OCI-LY3 (cell line): Measurements from ENCODE around the gene NR2C2AP.

Experiments used
- H2AFZ ChIP-seq: fragments of 200-600, 300-600 bp; shearing (Covaris generic); 2 replicates; pipeline ENCODE4 v1.6.0; 2014; ENCODE audit warnings: antibody characterized with exemption, low read depth, low read length
- H3K27ac ChIP-seq: fragments of 200-600, 300-600 bp; sonication (generic); 2 replicates; pipeline ENCODE4 v1.5.1; 2014; ENCODE audit warnings: mild to moderate bottlenecking, low read length, moderate library complexity, mixed read lengths
- H3K27me3 ChIP-seq: fragments of 200-600, 300-600 bp; sonication (generic); 2 replicates; pipeline ENCODE4 v1.6.1; 2014; ENCODE audit warnings: low read depth, low read length, mixed read lengths
- H3K36me3 ChIP-seq: fragments of 200-600, 300-600 bp; sonication (generic); replicated peaks from 2 replicates; pipeline ENCODE3; 2014; ENCODE audit warnings: low read depth, low read length, mixed read lengths
- H3K4me1 ChIP-seq: fragments of 300-600, 200-600 bp; sonication (generic); 2 replicates; pipeline ENCODE4 v1.6.1; 2014; ENCODE audit warnings: low read length, mixed read lengths
- H3K4me2 ChIP-seq: fragments of 200-600, 300-600 bp; sonication (generic); 2 replicates; pipeline ENCODE4 v1.6.1; 2014; ENCODE audit warnings: low read length, mixed read lengths
- H3K4me3 ChIP-seq: fragments of 300-600, 200-600 bp; sonication (generic); 2 replicates; pipeline ENCODE4 v1.5.1; 2014; ENCODE audit warnings: antibody characterized with exemption, mild to moderate bottlenecking, low read length, moderate library complexity
- H3K79me2 ChIP-seq: fragments of 300-600, 200-600 bp; shearing (Covaris generic); 2 replicates; pipeline ENCODE4 v1.6.1; 2014; ENCODE audit warnings: mild to moderate bottlenecking, low read length, mixed read lengths
- H3K9ac ChIP-seq: fragments of 300-600, 200-600 bp; shearing (Covaris generic); 2 replicates; pipeline ENCODE4 v1.6.0; 2014; ENCODE audit warnings: mild to moderate bottlenecking, low read length, moderate library complexity
- H3K9me3 ChIP-seq: fragments of 200-600, 300-600 bp; shearing (Covaris generic); 2 replicates; pipeline ENCODE4 v1.6.1; 2014; ENCODE audit warnings: low read length, mixed read lengths; ENCODE audit not compliant: insufficient read depth
- H4K20me1 ChIP-seq: fragments of 200-600, 300-600 bp; sonication (generic); 2 replicates; pipeline ENCODE4 v1.6.1; 2016; ENCODE audit warnings: low read length, mixed read lengths; ENCODE audit not compliant: insufficient read depth
- EZH2phosphoT487 ChIP-seq: fragments of 200-600 bp; shearing (Covaris generic); IDR thresholded peaks from 2 replicates; pipeline ENCODE4 v1.6.1; 2018; ENCODE audit warnings: antibody characterized with exemption, mixed run types, low read depth
- TF ChIP-seq, protein P1 (sequence below): fragments of 200-600, 300-600 bp; sonication (generic); IDR thresholded peaks from 2 replicates; pipeline ENCODE4 v1.5.1; 2014; ENCODE audit warnings: antibody characterized with exemption, low read length, low read depth

NR2C2AP gene

DNA sequence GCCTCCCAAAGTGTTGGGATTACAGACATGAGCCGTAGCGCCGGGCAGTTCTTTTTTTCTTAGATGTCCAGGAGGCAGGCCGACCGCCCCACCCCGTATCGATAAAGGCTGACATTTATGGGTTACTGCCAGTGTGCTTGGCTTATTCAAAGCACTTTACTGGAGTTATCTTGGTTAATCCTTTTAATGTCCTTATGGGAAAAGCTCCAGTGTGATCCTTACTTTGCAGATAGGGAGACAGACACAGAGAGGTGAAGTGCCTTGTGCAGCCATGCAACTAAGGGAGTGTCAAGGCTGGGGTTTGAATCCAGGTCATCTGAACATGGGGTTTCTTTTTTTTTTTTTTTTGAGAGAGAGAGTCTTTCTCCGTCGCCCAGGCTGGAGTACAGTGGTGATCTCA, 27.8 kb upstream of the NR2C2AP start:
- H2AFZ ChIP-seq = no peak overlapping the region
- H3K79me2 ChIP-seq = no peaks in the 10 kb centered on the region
- no peak overlapping the region for H3K27ac ChIP-seq
- H3K27me3 ChIP-seq = peaks cover 9% of the 10 kb centered on the region; the same call in 1 of the 2 replicates
- no peaks in the 10 kb centered on the region for H3K36me3 ChIP-seq
- no peak overlapping the region for H3K4me2 ChIP-seq
- no peak overlapping the region for H3K9ac ChIP-seq
- no peaks in the 10 kb centered on the region for H4K20me1 ChIP-seq
- no peak for TF ChIP-seq EZH2phosphoT487
- TF ChIP-seq, protein P1, sequence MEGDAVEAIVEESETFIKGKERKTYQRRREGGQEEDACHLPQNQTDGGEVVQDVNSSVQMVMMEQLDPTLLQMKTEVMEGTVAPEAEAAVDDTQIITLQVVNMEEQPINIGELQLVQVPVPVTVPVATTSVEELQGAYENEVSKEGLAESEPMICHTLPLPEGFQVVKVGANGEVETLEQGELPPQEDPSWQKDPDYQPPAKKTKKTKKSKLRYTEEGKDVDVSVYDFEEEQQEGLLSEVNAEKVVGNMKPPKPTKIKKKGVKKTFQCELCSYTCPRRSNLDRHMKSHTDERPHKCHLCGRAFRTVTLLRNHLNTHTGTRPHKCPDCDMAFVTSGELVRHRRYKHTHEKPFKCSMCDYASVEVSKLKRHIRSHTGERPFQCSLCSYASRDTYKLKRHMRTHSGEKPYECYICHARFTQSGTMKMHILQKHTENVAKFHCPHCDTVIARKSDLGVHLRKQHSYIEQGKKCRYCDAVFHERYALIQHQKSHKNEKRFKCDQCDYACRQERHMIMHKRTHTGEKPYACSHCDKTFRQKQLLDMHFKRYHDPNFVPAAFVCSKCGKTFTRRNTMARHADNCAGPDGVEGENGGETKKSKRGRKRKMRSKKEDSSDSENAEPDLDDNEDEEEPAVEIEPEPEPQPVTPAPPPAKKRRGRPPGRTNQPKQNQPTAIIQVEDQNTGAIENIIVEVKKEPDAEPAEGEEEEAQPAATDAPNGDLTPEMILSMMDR = no peak
- peaks cover 16% of the 10 kb centered on the region for H3K9me3 ChIP-seq
- no peaks in the 10 kb centered on the region for H3K4me1 ChIP-seq
- no peak overlapping the region for H3K4me3 ChIP-seq

DNA sequence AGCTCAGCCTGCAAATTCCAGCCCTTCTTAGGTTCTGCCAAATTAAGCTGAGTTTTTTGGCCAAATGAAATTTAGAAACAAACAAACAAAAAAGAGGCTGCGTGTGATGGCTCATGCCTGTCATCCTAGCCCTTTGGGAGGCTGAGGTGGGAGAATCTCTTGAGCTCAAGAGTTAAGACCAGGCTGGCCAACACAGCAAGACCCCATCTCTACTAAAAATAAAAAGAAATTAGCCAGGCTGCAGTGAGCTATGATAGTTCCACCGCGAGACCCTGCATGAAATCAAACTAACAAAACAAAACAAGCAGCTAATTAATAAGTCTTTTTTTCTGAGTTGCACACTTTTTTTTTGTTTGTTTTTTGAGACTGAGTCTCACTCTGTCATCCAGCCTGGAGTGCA, 26.5 kb upstream of the NR2C2AP start:
- Histone ChIP-seq H3K4me1 (no peaks in the 10 kb centered on the region), H4K20me1 (no peaks in the 10 kb centered on the region), H3K27ac (no peak overlapping the region), H3K9ac (no peak overlapping the region), H2AFZ (no peak overlapping the region), H3K4me3 (no peak overlapping the region), H3K4me2 (no peak overlapping the region), H3K9me3 (peaks cover 9% of the 10 kb centered on the region), H3K27me3 (peaks cover 9% of the 10 kb centered on the region; the same call in 1 of the 2 replicates), H3K79me2 (no peaks in the 10 kb centered on the region), H3K36me3 (no peaks in the 10 kb centered on the region)
- TF ChIP-seq EZH2phosphoT487 = no peak
- TF ChIP-seq, protein P1 = no peak

DNA sequence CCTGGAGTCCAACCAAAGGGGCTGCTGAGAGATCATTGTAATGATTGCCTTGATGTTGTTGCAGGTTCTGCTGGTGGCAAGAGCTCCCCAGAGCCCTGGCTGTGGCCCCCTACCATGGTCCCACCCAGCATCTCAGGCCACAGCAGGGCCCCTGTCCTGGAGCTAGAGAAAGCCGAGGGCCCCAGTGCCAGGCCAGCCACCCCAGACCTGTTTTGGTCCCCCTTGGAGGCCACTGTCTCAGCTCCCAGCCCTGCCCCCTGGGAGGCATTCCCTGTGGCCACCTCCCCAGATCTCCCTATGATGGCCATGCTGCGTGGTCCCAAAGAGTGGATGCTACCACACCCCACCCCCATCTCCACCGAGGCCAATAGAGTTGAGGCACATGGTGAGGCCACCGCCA, 24.0 kb upstream of the NR2C2AP start:
- H3K9ac ChIP-seq = no peak overlapping the region
- H3K36me3 ChIP-seq = no peaks in the 10 kb centered on the region
- no peak for TF ChIP-seq EZH2phosphoT487
- TF ChIP-seq, protein P1 = no peak
- no peak overlapping the region for H3K4me2 ChIP-seq
- no peak overlapping the region for H3K27ac ChIP-seq
- H3K4me3 ChIP-seq = no peak overlapping the region
- H3K27me3 ChIP-seq = peaks cover 9% of the 10 kb centered on the region; the same call in 1 of the 2 replicates
- no peaks in the 10 kb centered on the region for H4K20me1 ChIP-seq
- H2AFZ ChIP-seq = no peak overlapping the region
- no peaks in the 10 kb centered on the region for H3K79me2 ChIP-seq
- no peaks in the 10 kb centered on the region for H3K4me1 ChIP-seq
- H3K9me3 ChIP-seq = no peaks in the 10 kb centered on the region

DNA sequence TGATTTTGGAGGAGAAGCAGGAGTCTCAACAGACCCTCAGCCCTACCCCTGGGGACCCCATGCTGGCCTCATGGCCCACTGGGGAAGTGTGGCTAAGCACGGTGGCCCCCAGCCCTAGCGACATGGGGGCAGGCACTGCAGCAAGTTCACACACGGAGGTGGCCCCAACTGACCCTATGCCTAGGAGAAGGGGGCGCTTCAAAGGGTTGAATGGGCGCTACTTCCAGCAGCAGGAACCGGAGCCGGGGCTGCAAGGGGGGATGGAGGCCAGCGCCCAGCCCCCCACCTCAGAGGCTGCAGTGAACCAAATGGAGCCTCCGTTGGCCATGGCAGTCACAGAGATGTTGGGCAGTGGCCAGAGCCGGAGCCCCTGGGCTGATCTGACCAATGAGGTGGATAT, 23.4 kb upstream of the NR2C2AP start:
- no peaks in the 10 kb centered on the region for H3K4me1 ChIP-seq
- peaks cover 9% of the 10 kb centered on the region; the same call in 1 of the 2 replicates for H3K27me3 ChIP-seq
- H3K4me3 ChIP-seq = no peak overlapping the region
- no peak overlapping the region for H3K4me2 ChIP-seq
- no peak for TF ChIP-seq EZH2phosphoT487
- TF ChIP-seq, protein P1 = no peak
- H3K27ac ChIP-seq = no peak overlapping the region
- no peak overlapping the region for H3K9ac ChIP-seq
- no peaks in the 10 kb centered on the region for H4K20me1 ChIP-seq
- no peaks in the 10 kb centered on the region for H3K79me2 ChIP-seq
- no peaks in the 10 kb centered on the region for H3K9me3 ChIP-seq
- H2AFZ ChIP-seq = no peak overlapping the region
- no peaks in the 10 kb centered on the region for H3K36me3 ChIP-seq
